ENCODE results near the gene C1S. TPM values are rescaled to one million over a fixed set of nuclear protein-coding genes. Genes with fewer than 3 reads are reported as not detected.

C1S gene
- total RNA-seq, 3 donors from 2014 or later (not counting 1 experiment from before 2014, with no cell fraction given): 1.6 to 1.9 (median 1.9) TPM

- Mint-ChIP-seq H3K27me3 (ENCODE audit: low read depth in 2 of 2) (no peaks in the 10 kb centered on the region), H3K27ac (no peak overlapping the region), H3K9me3 (no peaks in the 10 kb centered on the region), H3K4me3 (no peak overlapping the region), H3K36me3 (no peaks in the 10 kb centered on the region), H3K4me1 (peaks cover 0 to 22% of the 10 kb centered on the region in 2 donors)
- H3K4me1 ChIP-seq (ENCODE audit: control insufficient read depth, insufficient read depth, low read length): peaks cover 12% of the 10 kb centered on the region
- H3K4me3 ChIP-seq (ENCODE audit: low read length): no peak overlapping the region
- H3K36me3 ChIP-seq (ENCODE audit: control insufficient read depth, insufficient read depth, low read length): peaks cover 5% of the 10 kb centered on the region
- TF ChIP-seq CTCF (IDR thresholded peaks at IDR 0.05): no peak
- ATAC-seq: no peak
- no peak for DNase-seq
- H3K27ac ChIP-seq (ENCODE audit: low read length): no peak overlapping the region
- whole genome bisulfite sequencing (ENCODE audit: insufficient coverage): 90% methylated on average over 9 of the region's 10 CpGs
- no peaks in the 10 kb centered on the region for H3K9me3 ChIP-seq (ENCODE audit: control insufficient read depth, insufficient read depth, low read length)
- intact Hi-C loops (cut with micrococcal nuclease): loop anchor here (5.0 kb wide), 1 partner anchor 77 kb away; the partner anchor contains the start of gene LPCAT3
- no peaks in the 10 kb centered on the region for H3K27me3 ChIP-seq (ENCODE audit: control insufficient read depth, insufficient read depth, low read length)
Measured at GRCh38 chr12:7093892-7094291, 33.4 kb downstream of the C1S start.

- no peak overlapping the region for H3K27ac Mint-ChIP-seq
- H3K4me3 Mint-ChIP-seq: no peak overlapping the region
- Histone ChIP-seq H3K36me3 (ENCODE audit: control insufficient read depth, insufficient read depth, low read length) (peaks cover 12% of the 10 kb centered on the region), H3K27me3 (ENCODE audit: control insufficient read depth, insufficient read depth, low read length) (no peaks in the 10 kb centered on the region), H3K27ac (ENCODE audit: low read length) (no peak overlapping the region), H3K4me1 (ENCODE audit: control insufficient read depth, insufficient read depth, low read length) (peaks cover 12% of the 10 kb centered on the region), H3K9me3 (ENCODE audit: control insufficient read depth, insufficient read depth, low read length) (no peaks in the 10 kb centered on the region), H3K4me3 (ENCODE audit: low read length) (no peak overlapping the region)
- intact Hi-C loops (cut with micrococcal nuclease): no loop called here
- no peaks in the 10 kb centered on the region for H3K9me3 Mint-ChIP-seq
- TF ChIP-seq CTCF (IDR thresholded peaks at IDR 0.05): no peak
- ATAC-seq (no peak), DNase-seq (no peak)
- H3K36me3 Mint-ChIP-seq: no peaks in the 10 kb centered on the region
- H3K4me1 Mint-ChIP-seq: peaks cover 0 to 15% of the 10 kb centered on the region in 2 donors
- 93% methylated on average over 23 of the region's 26 CpGs for WGBS (ENCODE audit: insufficient coverage)
- no peaks in the 10 kb centered on the region for H3K27me3 Mint-ChIP-seq (ENCODE audit: low read depth in 2 of 2)
Measured at GRCh38 chr12:7096006-7096932, 35.8 kb downstream of the C1S start.

GRCh38 chr12:7096979-7097378 is 36.5 kb downstream of the C1S start:
- WGBS (ENCODE audit: insufficient coverage): 95% methylated on average over 19 of the region's 19 CpGs
- intact Hi-C loops (cut with micrococcal nuclease): no loop called here

More at GRCh38 chr12:7096979-7097378, 36.5 kb downstream of the C1S start:
- H3K27me3 ChIP-seq (ENCODE audit: control insufficient read depth, insufficient read depth, low read length): no peaks in the 10 kb centered on the region
- Mint-ChIP-seq H3K4me1 (peaks cover 0 to 9% of the 10 kb centered on the region in 2 donors), H3K27ac (no peak overlapping the region), H3K36me3 (no peaks in the 10 kb centered on the region), H3K4me3 (no peak overlapping the region), H3K9me3 (no peaks in the 10 kb centered on the region), H3K27me3 (ENCODE audit: low read depth in 2 of 2) (no peaks in the 10 kb centered on the region)
- H3K4me3 ChIP-seq (ENCODE audit: low read length): no peak overlapping the region
- DNase-seq (no peak), ATAC-seq (no peak)
- H3K36me3 ChIP-seq (ENCODE audit: control insufficient read depth, insufficient read depth, low read length): peaks cover 13% of the 10 kb centered on the region
- H3K27ac ChIP-seq (ENCODE audit: low read length): no peak overlapping the region
- TF ChIP-seq CTCF (IDR thresholded peaks at IDR 0.05): no peak
- H3K4me1 ChIP-seq (ENCODE audit: control insufficient read depth, insufficient read depth, low read length): peaks cover 9% of the 10 kb centered on the region
- no peaks in the 10 kb centered on the region for H3K9me3 ChIP-seq (ENCODE audit: control insufficient read depth, insufficient read depth, low read length)
